GM12878 (cell line): ENCODE results near the gene RAD51B. TPM values are rescaled to one million over a fixed set of nuclear protein-coding genes. Genes with fewer than 3 reads are reported as not detected.

ENCODE experiments used
- ASH2L ChIP-seq: fragments of 300-600, 200-600 bp; sonication (generic); IDR thresholded peaks from 2 replicates; pipeline ENCODE4 v1.6.1; 2017; ENCODE audit warnings: low read depth, mild to moderate bottlenecking, borderline replicate concordance
- CEBPB ChIP-seq, 2 experiments: fragments of 150-350 bp in 1 of 2; IDR thresholded peaks; 2 replicates each; pipeline ENCODE4 v1.6.1; 2012 to 2014; ENCODE audit warnings: low read depth in 2 of 2, low read length in 2 of 2, borderline replicate concordance in 1 of 2, inconsistent platforms in 1 of 2
- CHD1 ChIP-seq: IDR thresholded peaks from 2 replicates; pipeline ENCODE4 v1.6.1; 2012; ENCODE audit warnings: low read depth, low read length, improper control_type of control experiment
- HSF1 ChIP-seq: fragments of 150-350 bp; IDR thresholded peaks from 2 replicates; pipeline ENCODE4 v1.6.1; 2014; ENCODE audit warnings: mild to moderate bottlenecking, low read depth, low read length
- IRF3 ChIP-seq: fragments of 450-650 bp; IDR thresholded peaks from 2 replicates; pipeline ENCODE4 v1.6.1; 2014; ENCODE audit warnings: mild to moderate bottlenecking
- KDM1A ChIP-seq: fragments of 200-600 bp; sonication (generic); IDR thresholded peaks from 2 replicates; pipeline ENCODE4 v1.6.1; 2016; ENCODE audit warnings: borderline replicate concordance
- MEF2A ChIP-seq: IDR thresholded peaks from 2 replicates; pipeline ENCODE4 v1.6.1; 2011; ENCODE audit warnings: low read depth, mild to moderate bottlenecking, low read length, moderate library complexity; ENCODE audit not compliant: insufficient read depth
- MEF2B ChIP-seq: fragments of 450-650 bp; IDR thresholded peaks from 2 replicates; pipeline ENCODE4 v1.6.1; 2018; ENCODE audit warnings: mild to moderate bottlenecking, moderate library complexity; ENCODE audit not compliant: partially characterized antibody, poor library complexity, severe bottlenecking
- MYC ChIP-seq: IDR thresholded peaks from 2 replicates; pipeline ENCODE4 v1.6.1; 2011; ENCODE audit warnings: mild to moderate bottlenecking, low read length, moderate library complexity, inconsistent platforms; ENCODE audit not compliant: insufficient read depth, insufficient replicate concordance, insufficient read length, severe bottlenecking
- NBN ChIP-seq: fragments of 450-650 bp; IDR thresholded peaks from 2 replicates; pipeline ENCODE4 v1.6.1; 2016
- NFIC ChIP-seq: IDR thresholded peaks from 2 replicates; pipeline ENCODE4 v1.6.1; 2012; ENCODE audit warnings: low read depth, mild to moderate bottlenecking, inconsistent platforms, low read length, moderate library complexity
- NKRF ChIP-seq: fragments of 450-650 bp; conservative IDR thresholded peaks from 2 replicates; pipeline ENCODE4 v1.6.1; 2017; ENCODE audit warnings: mild to moderate bottlenecking, moderate library complexity
- POLR2AphosphoS5 ChIP-seq: IDR thresholded peaks from 2 replicates; pipeline ENCODE4 v1.6.1; 2011; ENCODE audit warnings: mild to moderate bottlenecking, low read length, inconsistent platforms
- RB1 ChIP-seq: fragments of 450-650 bp; formaldehyde crosslinking; IDR thresholded peaks from 2 replicates; pipeline ENCODE4 v1.6.1; 2017; ENCODE audit warnings: mild to moderate bottlenecking, borderline replicate concordance
- REST ChIP-seq: IDR thresholded peaks from 2 replicates; pipeline ENCODE4 v1.6.1; 2012; ENCODE audit warnings: mild to moderate bottlenecking, low read depth, low read length
- RFX5 ChIP-seq: IDR thresholded peaks from 2 replicates; pipeline ENCODE4 v1.6.1; 2011; ENCODE audit warnings: low read depth, low read length, improper control_type of control experiment
- SIN3A ChIP-seq: IDR thresholded peaks from 2 replicates; pipeline ENCODE4 v1.6.1; 2012; ENCODE audit warnings: low read depth, low read length, improper control_type of control experiment
- SUPT20H ChIP-seq: IDR thresholded peaks from 2 replicates; pipeline ENCODE4 v1.6.1; 2011; ENCODE audit warnings: low read depth, mild to moderate bottlenecking, low read length, moderate library complexity, borderline replicate concordance; ENCODE audit not compliant: control insufficient read depth
- ZZZ3 ChIP-seq: IDR thresholded peaks from 2 replicates; pipeline ENCODE4 v1.6.1; 2011; ENCODE audit warnings: low read depth; ENCODE audit not compliant: control insufficient read depth, insufficient read length
- polyA plus RNA-seq, 11 experiments: library from polyadenylated mRNA; depleted of rRNA in 4 of 11; unstranded in 6 of 11; stranded (reverse) in 5 of 11; fragments of >200 nt; fragmentation: Nextera tagmentation in 4 of 11; fragmentation: Illumina TruSeq in 1 of 11; extraction: Ambion mirVana in 4 of 11; extraction: Trizol in 1 of 11; gene quantifications; 1 replicate in 1 of 11; 2 replicates in 10 of 11; pipeline versions ENCODE4 v1.2.1 to v1.2.3, GENCODE V29; 2011 to 2016; ENCODE audit warnings: inconsistent platforms in 2 of 11, missing spikeins in 2 of 11, low read depth in 1 of 11
- total RNA-seq, 4 experiments: library from RNA; depleted of rRNA in 3 of 4; stranded (reverse); fragments of >200 nt in 3 of 4; fragmentation: Illumina TruSeq in 1 of 4; extraction: Trizol in 1 of 4; gene quantifications; 2 replicates each; pipeline versions ENCODE4 v1.2.1 to v1.2.3, GENCODE V29; 2013 to 2021

Gene RAD51B
- total and polyA plus RNA-seq, 10 of the 15 experiments (the other 5 are each of a cell fraction or from before 2014, with no cell fraction given): 9.8 to 26.8 (median 21.3) TPM

GRCh38 chr14:68279777-68280233, 460.2 kb downstream of the RAD51B start (continued):
- TF ChIP-seq NKRF (peak; percentile 60; the same call in 1 of the 2 replicates), NBN (peak; percentile 86), ASH2L (no peak), POLR2AphosphoS5 (peak; percentile 93), SIN3A (no peak), NFIC (no peak), REST (peak; percentile 29; the same call in 1 of the 2 replicates), MEF2A (peak; percentile 99), CEBPB (IDR thresholded peaks at IDR 0.05; ENCODE audit: borderline replicate concordance in 1 of 2, low read depth in 2 of 2, low read length in 2 of 2) (no peak), HSF1 (no peak), ZZZ3 (no peak), RB1 (peak; percentile 13; the same call in 1 of the 2 replicates), KDM1A (no peak), MYC (no peak), CHD1 (peak; percentile 92), SUPT20H (no peak), IRF3 (no peak), RFX5 (no peak), MEF2B (peak; percentile 96)
